ENCODE results near the gene A1BG. TPM values are rescaled to one million over a fixed set of nuclear protein-coding genes. Genes with fewer than 3 reads are reported as not detected.

The A1BG gene
- total and polyA plus RNA-seq, 2 of the 13 experiments (the other 11 are each of a cell fraction or from before 2014, with no cell fraction given) = 14.7 to 41.4 TPM

GRCh38 chr19:58380662-58381459 lies 27.6 kb upstream of the A1BG start, which contains the start of gene ZNF837 (continued):
- TF ChIP-seq ZNF260 (CRISPR knock-in tag; IDR thresholded peaks at IDR 0.05; ENCODE audit: borderline replicate concordance, low read depth) = no peak
- peak; percentile 70; the same call in 1 of the 2 replicates for TF ChIP-seq ZC3H4 (CRISPR knock-in tag; IDR thresholded peaks at IDR 0.05; ENCODE audit: borderline replicate concordance)
- TF ChIP-seq ZNF724P (CRISPR knock-in tag; IDR thresholded peaks at IDR 0.05; ENCODE audit: borderline replicate concordance) = peak; percentile 76; the same call in 1 of the 2 replicates
- TF ChIP-seq CEBPB (IDR thresholded peaks at IDR 0.05; ENCODE audit: borderline replicate concordance, low read depth, low read length) = no peak
- TF ChIP-seq FOSL1 (CRISPR knock-in tag; IDR thresholded peaks at IDR 0.05; ENCODE audit: borderline replicate concordance) = no peak
- TF ChIP-seq SRY (CRISPR knock-in tag; IDR thresholded peaks at IDR 0.05) = peak; percentile 95
- TF ChIP-seq RARA (CRISPR knock-in tag; IDR thresholded peaks at IDR 0.05) = peak; percentile 42; the same call in 1 of the 2 replicates
- no peak for TF ChIP-seq HNRNPH1 (optimal IDR thresholded peaks at IDR 0.05; ENCODE audit: low read depth, low read length)
- TF ChIP-seq ZNF224 (CRISPR knock-in tag; IDR thresholded peaks at IDR 0.05) = peak; percentile 19; the same call in 1 of the 2 replicates
- TF ChIP-seq E2F5 (CRISPR knock-in tag; conservative IDR thresholded peaks at IDR 0.05) = 0 out of 2 replicates have a peak, but pooled peaks have one; percentile 27
- TF ChIP-seq ZSCAN29 (CRISPR knock-in tag; conservative IDR thresholded peaks at IDR 0.05) = no peak; the same call in 1 of the 2 replicates
- TF ChIP-seq SALL2 (CRISPR knock-in tag; IDR thresholded peaks at IDR 0.05) = peak; percentile 95
- TF ChIP-seq FUBP1 (CRISPR knock-in tag; IDR thresholded peaks at IDR 0.05; ENCODE audit: borderline replicate concordance) = no peak
- TF ChIP-seq ZNF614 (CRISPR knock-in tag; IDR thresholded peaks at IDR 0.05; ENCODE audit: borderline replicate concordance) = peak; percentile 90; the same call in 1 of the 2 replicates
- peak; percentile 96 for TF ChIP-seq ZNF414 (CRISPR knock-in tag; IDR thresholded peaks at IDR 0.05)
- peak; percentile 81; the same call in 1 of the 2 replicates for TF ChIP-seq ATF2 (CRISPR knock-in tag; IDR thresholded peaks at IDR 0.05)
- TF ChIP-seq AHR (CRISPR knock-in tag; IDR thresholded peaks at IDR 0.05) = peak; percentile 78; the same call in 1 of the 2 replicates
- TF ChIP-seq ZNF253 (CRISPR knock-in tag; IDR thresholded peaks at IDR 0.05; ENCODE audit: borderline replicate concordance) = no peak
- TF ChIP-seq ZNF589 (CRISPR knock-in tag; conservative IDR thresholded peaks at IDR 0.05) = peak; percentile 82; the same call in 1 of the 2 replicates
- TF ChIP-seq KAT8 (CRISPR knock-in tag; IDR thresholded peaks at IDR 0.05) = peak; percentile 96
- TF ChIP-seq GATA4 (IDR thresholded peaks at IDR 0.05; ENCODE audit: borderline replicate concordance, low read depth) = peak; percentile 18; the same call in 1 of the 2 replicates
- TF ChIP-seq PTBP1 (IDR thresholded peaks at IDR 0.05; ENCODE audit: low read depth, low read length, poor library complexity, severe bottlenecking) = no peak
- TF ChIP-seq ZNF24 (IDR thresholded peaks at IDR 0.05) = peak; percentile 26; the same call in 1 of the 2 replicates
- TF ChIP-seq ZSCAN22 (CRISPR knock-in tag; IDR thresholded peaks at IDR 0.05) = no peak
- no peak for TF ChIP-seq ZNF382 (CRISPR knock-in tag; IDR thresholded peaks at IDR 0.05; ENCODE audit: borderline replicate concordance)
